CD4-positive, alpha-beta T cell treated with Interleukin-10 for 1 hour (primary cell): Measurements from ENCODE around the gene SOWAHC.

Experiments used
- DNase-seq: peaks from one replicate; pipeline ENCODE4 v3.0.0-alpha.2; 2020

SOWAHC gene

GRCh38 chr2:109648041-109648527 lies 33.9 kb downstream of the SOWAHC start:
- DNase-seq = no peak

DNA sequence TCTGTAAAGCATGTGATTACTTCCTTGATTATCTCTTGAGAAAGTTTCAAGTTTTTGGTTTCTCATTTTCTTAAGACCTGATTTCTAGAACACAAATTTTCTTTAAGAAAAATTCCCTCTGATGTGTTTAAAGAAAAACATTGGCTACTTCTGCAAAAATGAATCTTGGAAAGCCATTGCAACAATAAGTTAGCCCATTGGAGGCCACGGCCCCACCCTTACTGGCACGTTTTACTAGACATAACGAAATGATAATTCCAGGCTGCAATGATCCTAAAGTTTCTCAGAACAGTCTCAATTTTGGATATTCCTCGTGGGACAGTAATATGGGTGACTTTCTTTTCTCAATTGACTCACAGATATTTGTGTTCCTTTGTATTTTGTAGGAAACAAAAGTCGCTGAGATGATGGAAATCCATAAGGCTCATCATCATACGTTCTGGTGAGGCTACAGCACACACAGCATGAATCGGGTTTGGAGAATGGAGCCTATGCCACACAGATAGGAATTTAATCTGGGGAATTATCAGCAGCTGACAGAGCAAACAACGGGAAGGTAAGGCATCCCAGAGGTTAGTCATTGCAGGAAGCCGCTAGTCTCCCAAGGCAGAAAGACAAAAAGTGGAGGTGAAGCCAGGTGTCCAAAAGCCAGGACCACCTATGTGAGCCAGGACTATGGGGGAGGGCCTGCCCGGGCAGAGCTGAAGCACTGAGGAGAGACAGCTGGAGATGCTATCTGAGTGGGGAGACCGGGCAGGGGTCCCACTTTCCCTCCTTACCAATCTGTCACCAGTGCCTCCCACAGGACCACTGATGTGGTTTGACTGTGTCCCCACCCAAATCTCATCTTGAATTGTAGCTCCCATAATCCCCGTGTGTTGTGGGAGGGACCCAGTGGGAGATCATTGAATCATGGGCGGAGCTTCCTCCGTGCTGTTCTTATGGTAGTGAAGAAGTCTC lies 35.9 kb downstream of the SOWAHC start:
- DNase-seq = no peak

GRCh38 chr2:109654326-109655050 lies 40.3 kb downstream of the SOWAHC start:
- DNase-seq = no peak

DNA sequence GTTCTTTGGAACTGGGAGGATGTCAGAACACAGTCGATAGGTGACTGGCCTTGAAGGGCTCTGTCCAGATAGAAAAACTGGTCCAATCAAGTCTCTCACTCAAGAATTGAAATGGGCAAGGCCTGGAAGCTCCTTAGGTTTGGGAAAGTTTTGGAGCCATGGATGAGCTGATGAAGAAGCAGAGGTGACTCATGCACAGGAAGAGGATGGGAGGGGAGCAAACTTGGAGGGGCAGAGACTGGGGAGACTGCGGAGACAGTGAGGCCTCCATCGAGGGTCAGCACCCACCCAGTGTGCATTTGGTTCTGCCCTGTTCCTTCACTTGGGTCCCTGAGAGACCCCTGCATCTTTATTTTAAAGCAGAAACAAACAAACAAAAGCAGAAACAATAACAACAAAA lies 41.1 kb downstream of the SOWAHC start:
- DNase-seq = no peak

- DNase-seq = no peak
Observed at GRCh38 chr2:109659396-109660045, 45.4 kb downstream of the SOWAHC start.

DNA sequence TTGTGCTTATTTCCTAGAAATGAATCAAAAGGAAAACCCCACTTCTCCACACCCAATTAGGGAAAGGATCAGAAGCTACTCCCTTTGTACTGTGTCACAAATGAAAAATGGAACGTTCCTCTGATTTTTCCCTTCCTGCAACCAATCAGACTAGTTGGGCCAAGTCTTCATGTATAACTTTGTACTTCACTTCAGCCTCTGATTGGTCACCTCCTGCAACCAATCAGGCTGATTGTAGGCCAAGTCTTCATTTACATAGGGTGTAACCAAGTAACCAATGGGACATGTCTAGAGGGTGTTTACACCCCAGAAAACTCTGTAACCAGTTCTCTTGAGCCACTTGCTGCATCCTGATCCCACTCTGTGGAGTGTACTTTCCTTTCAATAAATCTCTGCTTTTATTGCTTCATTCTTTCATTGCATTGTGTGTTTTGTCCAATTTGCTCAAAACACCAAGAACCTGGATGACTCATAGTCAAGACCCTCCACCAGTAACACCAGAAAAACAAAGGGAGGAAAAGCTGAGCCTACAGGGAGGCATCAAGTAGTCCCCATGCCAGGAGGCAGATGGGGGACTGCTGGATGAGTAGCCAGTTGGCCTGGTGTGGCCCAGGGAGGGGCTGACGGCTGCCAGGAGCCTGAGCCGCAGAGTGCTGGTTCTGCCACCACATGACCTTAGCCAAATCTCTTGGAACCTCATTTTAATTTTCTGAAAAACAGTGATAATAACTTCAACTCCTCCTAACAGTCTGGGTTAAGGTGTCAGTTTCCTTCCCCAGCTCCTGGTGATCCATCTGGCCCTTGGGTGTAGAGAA lies 46.1 kb downstream of the SOWAHC start:
- no peak for DNase-seq

GRCh38 chr2:109662889-109663288 lies 48.7 kb downstream of the SOWAHC start:
- DNase-seq = no peak

- no peak for DNase-seq
Observed at GRCh38 chr2:109663721-109664120, 49.6 kb downstream of the SOWAHC start.

DNA sequence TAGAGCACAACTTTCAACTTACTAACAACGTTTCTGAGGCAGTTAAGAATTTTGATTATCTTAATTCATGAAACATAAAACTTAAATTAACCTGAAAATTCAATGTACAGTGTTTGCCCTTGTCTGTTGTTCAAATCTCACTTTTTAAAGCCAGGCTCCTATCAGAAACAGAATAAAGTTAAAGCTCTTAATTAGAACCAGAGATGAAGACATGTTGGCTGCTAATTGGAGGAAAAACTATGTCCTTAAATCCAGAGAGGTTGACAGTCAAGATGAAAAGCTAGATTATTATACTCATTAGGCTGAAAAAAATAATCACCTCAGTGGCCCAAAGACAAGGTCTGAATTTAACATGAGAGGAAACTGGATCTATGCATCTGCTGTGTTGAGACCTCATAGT lies 52.3 kb downstream of the SOWAHC start:
- DNase-seq = no peak
